HEK293T (cell line): ENCODE results near the gene NCSTN.
A peak's percentile ranks its signal among the peaks of the same experiment; 100 is the strongest.

Source experiments
- CTCF ChIA-PET: fragments of 350-600 bp; formaldehyde crosslinking; extraction: SDS; loops from one replicate; lab custom pipeline; 2021; ENCODE audit warnings: antibody characterized with exemption, inconsistent platforms; lab: Yijun Ruan, JAX
- POLR2A ChIA-PET: fragments of 350-600 bp; formaldehyde crosslinking; extraction: SDS; loops from one replicate; lab custom pipeline; 2020; ENCODE audit warnings: antibody characterized with exemption, inconsistent platforms; lab: Yijun Ruan, JAX
- DNase-seq: peaks from one replicate; pipeline ENCODE4 v3.0.0; 2012; ENCODE audit warnings: mixed read lengths; ENCODE audit errors: extremely low spot score
- ARNT ChIP-seq: fragments of 450-650 bp; IDR thresholded peaks from 2 replicates; pipeline ENCODE4 v1.6.1; 2017; ENCODE audit warnings: mild to moderate bottlenecking
- BHLHE40 ChIP-seq: fragments of 450-650 bp; IDR thresholded peaks from 2 replicates; pipeline ENCODE4 v1.6.1; 2016; ENCODE audit warnings: mild to moderate bottlenecking, moderate library complexity, borderline replicate concordance
- CTBP1 ChIP-seq: fragments of 450-650 bp; IDR thresholded peaks from 2 replicates; pipeline ENCODE4 v1.6.1; 2016; ENCODE audit warnings: borderline replicate concordance
- ELF4 ChIP-seq: fragments of 450-650 bp; IDR thresholded peaks from 2 replicates; pipeline ENCODE4 v1.6.1; 2017; ENCODE audit warnings: antibody characterized with exemption
- FOXA1 ChIP-seq: fragments of 450-650 bp; IDR thresholded peaks from 2 replicates; pipeline ENCODE4 v1.6.1; 2016; ENCODE audit warnings: mild to moderate bottlenecking
- FOXK2 ChIP-seq: fragments of 450-650 bp; IDR thresholded peaks from 2 replicates; pipeline ENCODE4 v1.6.1; 2016; ENCODE audit warnings: mild to moderate bottlenecking
- FOXM1 ChIP-seq: fragments of 450-650 bp; IDR thresholded peaks from 2 replicates; pipeline ENCODE4 v1.6.1; 2017; ENCODE audit warnings: mild to moderate bottlenecking, borderline replicate concordance
- HDGF ChIP-seq: fragments of 450-650 bp; IDR thresholded peaks from 2 replicates; pipeline ENCODE4 v1.6.1; 2017; ENCODE audit warnings: antibody characterized with exemption, borderline replicate concordance
- L3MBTL2 ChIP-seq: fragments of 450-650 bp; conservative IDR thresholded peaks from 2 replicates; pipeline ENCODE4 v1.6.1; 2016; ENCODE audit warnings: mild to moderate bottlenecking
- LEF1 ChIP-seq: fragments of 450-650 bp; IDR thresholded peaks from 2 replicates; pipeline ENCODE4 v1.6.1; 2017; ENCODE audit warnings: mild to moderate bottlenecking, borderline replicate concordance
- NFRKB ChIP-seq: fragments of 450-650 bp; IDR thresholded peaks from 2 replicates; pipeline ENCODE4 v1.6.1; 2016; ENCODE audit warnings: mild to moderate bottlenecking, moderate library complexity
- SP1 ChIP-seq: fragments of 450-650 bp; IDR thresholded peaks from 2 replicates; pipeline ENCODE4 v1.6.1; 2017
- SUZ12 ChIP-seq: fragments of 450-650 bp; IDR thresholded peaks from 2 replicates; pipeline ENCODE4 v1.6.1; 2016; ENCODE audit warnings: mild to moderate bottlenecking
- TARDBP ChIP-seq: fragments of 450-650 bp; IDR thresholded peaks from 2 replicates; pipeline ENCODE4 v1.6.1; 2016
- ZNF384 ChIP-seq: fragments of 450-650 bp; IDR thresholded peaks from 2 replicates; pipeline ENCODE4 v1.6.1; 2016
- TF ChIP-seq, protein P1 (sequence below): fragments of 450-650 bp; IDR thresholded peaks from 2 replicates; pipeline ENCODE4 v1.6.1; 2016

NCSTN gene

DNA sequence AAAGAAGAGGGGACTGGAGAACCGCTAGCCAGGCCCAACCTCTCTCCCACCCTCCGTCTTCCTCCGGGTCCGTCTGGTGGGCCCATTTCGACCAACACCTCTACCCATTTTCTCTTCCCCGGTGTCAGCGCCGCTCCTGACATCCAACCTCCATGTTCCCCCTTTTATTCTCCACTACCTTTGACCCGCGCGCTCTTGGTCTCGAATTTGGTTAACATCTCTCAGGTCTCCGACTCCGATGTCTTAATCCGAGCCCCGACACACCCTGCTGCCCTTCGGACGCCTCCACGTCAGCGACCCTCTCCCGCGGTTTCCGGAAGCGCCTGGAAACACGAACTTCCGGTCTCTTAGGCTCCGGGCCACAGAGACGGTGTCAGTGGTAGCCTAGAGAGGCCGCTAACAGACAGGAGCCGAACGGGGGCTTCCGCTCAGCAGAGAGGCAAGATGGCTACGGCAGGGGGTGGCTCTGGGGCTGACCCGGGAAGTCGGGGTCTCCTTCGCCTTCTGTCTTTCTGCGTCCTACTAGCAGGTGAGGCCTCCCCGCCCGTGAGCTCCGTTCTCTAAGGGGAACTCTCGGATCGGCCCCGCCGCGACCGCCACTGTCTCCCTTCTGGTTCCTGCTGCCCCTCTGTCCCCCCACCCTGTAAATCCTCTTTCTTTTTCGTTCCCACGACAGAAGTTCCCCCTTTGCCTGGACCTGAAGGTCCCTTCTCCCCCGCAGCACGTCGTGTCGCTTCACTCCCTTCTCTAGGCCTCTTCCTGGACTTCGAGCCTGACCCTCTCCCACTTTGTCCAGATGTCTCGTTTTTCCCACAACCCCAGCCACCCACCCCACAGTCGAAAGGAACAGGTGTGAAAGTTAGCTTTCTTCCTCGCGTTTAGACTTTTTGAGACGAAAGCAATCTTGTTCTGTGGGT, at the start of gene NCSTN, which contains the start of gene COPA:
Gene NCSTN (plus strand): TSS at position 431 of the 917 bp plus-strand sequence. CDS start 14 bp downstream, at position 445.
Gene COPA (minus strand): TSS at position 298 of the 917 bp plus-strand sequence. CDS start 80 bp downstream, at position 218.
- peak; percentile 97 for DNase-seq
- ChIA-PET CTCF (interaction anchor here (0.6 kb wide), 1 partner anchor 10 kb away, joined by 4 read pairs; no protein-coding TSS in a partner anchor), POLR2A (no interaction called here)
- TF ChIP-seq LEF1 (no peak), ARNT (no peak), NFRKB (peak; percentile 82), ELF4 (peak; percentile 92), L3MBTL2 (peak; percentile 24; the same call in 1 of the 2 replicates), BHLHE40 (no peak), FOXM1 (no peak; the same call in 1 of the 2 replicates), ZNF384 (no peak), FOXK2 (no peak), SP1 (no peak), SUZ12 (no peak), TARDBP (no peak), HDGF (no peak)
- TF ChIP-seq, protein P1, sequence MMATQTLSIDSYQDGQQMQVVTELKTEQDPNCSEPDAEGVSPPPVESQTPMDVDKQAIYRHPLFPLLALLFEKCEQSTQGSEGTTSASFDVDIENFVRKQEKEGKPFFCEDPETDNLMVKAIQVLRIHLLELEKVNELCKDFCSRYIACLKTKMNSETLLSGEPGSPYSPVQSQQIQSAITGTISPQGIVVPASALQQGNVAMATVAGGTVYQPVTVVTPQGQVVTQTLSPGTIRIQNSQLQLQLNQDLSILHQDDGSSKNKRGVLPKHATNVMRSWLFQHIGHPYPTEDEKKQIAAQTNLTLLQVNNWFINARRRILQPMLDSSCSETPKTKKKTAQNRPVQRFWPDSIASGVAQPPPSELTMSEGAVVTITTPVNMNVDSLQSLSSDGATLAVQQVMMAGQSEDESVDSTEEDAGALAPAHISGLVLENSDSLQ: peak; percentile 82

DNA sequence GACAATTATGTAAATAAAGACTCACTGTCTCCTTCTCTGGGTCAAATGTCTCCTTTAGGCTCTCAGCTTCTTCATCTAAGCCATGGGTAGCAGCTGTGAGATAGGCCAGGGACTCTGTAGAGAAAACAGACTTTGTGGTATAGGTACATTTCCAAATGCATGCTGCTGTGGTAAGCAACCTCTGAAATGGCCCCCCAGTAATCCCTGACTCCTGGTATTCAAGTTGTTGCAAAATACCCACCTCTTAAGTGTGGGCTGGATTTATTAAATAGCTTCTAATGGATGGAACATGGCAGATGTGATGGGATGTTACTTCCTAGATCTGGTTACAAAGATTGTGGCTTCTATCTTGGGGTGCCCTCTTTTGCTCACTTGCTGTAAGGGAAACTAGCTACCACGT, 47.1 kb upstream of the NCSTN start:
- TF ChIP-seq LEF1: no peak
- TF ChIP-seq, protein P1: no peak
- TF ChIP-seq ARNT: no peak
- TF ChIP-seq ELF4: no peak
- no peak for TF ChIP-seq ZNF384
- no peak for TF ChIP-seq TARDBP
- no peak for TF ChIP-seq NFRKB
- no peak for TF ChIP-seq SP1
- TF ChIP-seq CTBP1: no peak
- TF ChIP-seq FOXM1: no peak
- no peak for TF ChIP-seq BHLHE40
- no peak for TF ChIP-seq HDGF
- no peak for TF ChIP-seq SUZ12
- TF ChIP-seq L3MBTL2: no peak
- no peak for TF ChIP-seq FOXK2
- no peak for TF ChIP-seq FOXA1
- ChIA-PET CTCF (no interaction called here), POLR2A (interaction anchor here (1.0 kb wide), 1 partner anchor 11 kb away, joined by 3 read pairs; the partner anchor contains the start of gene PEX19)
- DNase-seq: no peak

DNA sequence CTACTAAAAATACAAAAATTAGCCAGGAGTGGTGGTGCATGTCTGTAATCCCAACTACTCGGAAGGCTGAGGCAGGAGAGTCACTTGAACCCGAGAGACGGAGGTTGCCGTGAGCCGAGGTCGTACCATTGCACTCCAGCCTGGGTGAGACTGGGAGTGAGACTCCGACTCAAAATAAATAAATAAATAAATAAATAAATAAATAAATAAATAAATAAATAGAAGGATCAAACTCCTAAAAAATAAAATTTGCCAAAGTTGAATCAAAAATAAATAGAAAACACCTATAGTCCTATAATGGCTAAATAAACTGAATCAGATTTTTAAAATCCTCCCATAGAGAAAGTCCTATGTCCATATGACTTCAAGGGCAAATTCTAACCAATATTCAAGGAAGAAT, 43.0 kb upstream of the NCSTN start:
- ChIA-PET POLR2A (no interaction called here), CTCF (no interaction called here)
- DNase-seq: no peak
- TF ChIP-seq ARNT (no peak), ZNF384 (no peak), BHLHE40 (no peak), SP1 (no peak), CTBP1 (no peak), HDGF (no peak), TARDBP (no peak), ELF4 (no peak), NFRKB (no peak), SUZ12 (no peak), FOXM1 (no peak), LEF1 (no peak), L3MBTL2 (no peak), FOXA1 (no peak), FOXK2 (no peak)
- TF ChIP-seq, protein P1: no peak

DNA sequence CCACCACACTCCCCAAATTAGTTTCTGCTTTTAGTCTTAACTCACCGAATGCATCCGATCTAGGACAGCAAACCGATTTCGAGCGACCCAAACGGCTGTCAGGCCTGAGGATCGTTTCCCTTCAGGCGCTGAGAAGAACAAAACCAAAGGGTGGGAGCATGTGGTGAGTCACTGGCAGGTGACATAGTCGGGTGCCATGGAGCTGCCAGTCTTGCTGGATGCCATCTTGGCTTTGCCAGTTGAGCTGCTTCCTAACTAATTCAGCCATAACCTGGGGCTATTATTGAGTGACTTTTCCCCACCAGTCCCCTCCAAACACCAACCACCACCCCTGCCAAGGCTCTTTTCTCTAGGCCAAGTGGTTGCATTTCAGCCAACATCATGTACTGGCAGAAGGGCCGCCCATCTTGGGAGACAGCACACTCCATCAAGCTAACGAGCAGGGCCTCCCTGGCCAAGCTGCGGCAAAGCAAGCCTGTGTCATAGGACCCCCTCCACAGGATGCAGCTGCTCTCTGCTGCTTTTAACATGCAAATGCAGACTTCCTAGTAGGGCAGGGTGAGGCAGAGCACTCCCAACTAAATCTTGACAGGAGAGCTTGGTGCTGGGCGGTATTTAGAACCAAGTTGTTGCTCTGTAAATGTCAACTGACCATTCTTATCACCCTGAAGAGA, 35.9 kb upstream of the NCSTN start:
- CTCF ChIA-PET: interaction anchor here (3.6 kb wide), 1 partner anchor 16 kb away, joined by 17 read pairs; no protein-coding TSS in a partner anchor

More for the DNA sequence above, 35.9 kb upstream of the NCSTN start:
- POLR2A ChIA-PET: no interaction called here
- DNase-seq: no peak
- TF ChIP-seq SP1 (no peak), HDGF (no peak), FOXK2 (no peak), BHLHE40 (no peak), L3MBTL2 (no peak), FOXA1 (no peak), ARNT (no peak), SUZ12 (no peak), TARDBP (no peak), ELF4 (no peak), FOXM1 (no peak), LEF1 (no peak), CTBP1 (no peak)
- TF ChIP-seq, protein P1: no peak
